ENCODE data around the gene B3GAT1. TPM values are rescaled to one million over a fixed set of nuclear protein-coding genes. Genes with fewer than 3 reads are reported as not detected.

B3GAT1 gene
- total RNA-seq, 1 experiment from 2014 or later: not detected

GRCh38 chr11:134416726-134417125 is 4.7 kb upstream of the B3GAT1 start:
- no TSS peak for BruUV-seq (replicated peaks)
- Histone ChIP-seq H3K4me3 (replicated peaks in 1 of 2; ENCODE audit: low read depth in 1 of 2, low read length in 2 of 2) (no peak overlapping the region), H3K9ac (ENCODE audit: low read length) (no peak overlapping the region), H2AFZ (ENCODE audit: low read depth, low read length, poor library complexity, severe bottlenecking) (no peak overlapping the region), H3K4me1 (ENCODE audit: control insufficient read depth in 1 of 2, insufficient read depth in 2 of 2, low read length in 2 of 2) (no peaks in the 10 kb centered on the region), H3K79me2 (ENCODE audit: insufficient read depth, low read length) (no peaks in the 10 kb centered on the region), H3K9me2 (ENCODE audit: insufficient read depth) (no peaks in the 10 kb centered on the region), H3K36me3 (ENCODE audit: control insufficient read depth in 1 of 2, insufficient read depth in 2 of 2, low read length in 2 of 2) (no peaks in the 10 kb centered on the region), H3K4me2 (ENCODE audit: low read length) (no peak overlapping the region), H3K9me3 (ENCODE audit: control insufficient read depth in 1 of 2, insufficient read depth in 1 of 2, low read depth in 1 of 2, low read length in 2 of 2) (no peaks in the 10 kb centered on the region), H3K27ac (ENCODE audit: low read depth, low read length) (no peak overlapping the region), H3K27me3 (ENCODE audit: insufficient read depth, low read length) (peaks cover 59% of the 10 kb centered on the region), H4K20me1 (ENCODE audit: insufficient read depth) (no peaks in the 10 kb centered on the region)
- no peak for ATAC-seq
- ChIA-PET CTCF (no interaction called here), POLR2A (no interaction called here), RAD21 (ENCODE audit: low non-redundant PET in 1 of 2, low total read pairs in 2 of 2, uncharacterized antibody in 2 of 2, unreplicated experiment in 2 of 2) (no interaction called here)
- TF ChIP-seq ELF1 (IDR thresholded peaks at IDR 0.05; ENCODE audit: borderline replicate concordance, low read depth): no peak
- no peak for TF ChIP-seq TCF7L2 (IDR thresholded peaks at IDR 0.05; ENCODE audit: borderline replicate concordance, extremely low read depth, insufficient read depth, insufficient read length)
- no peak for TF ChIP-seq EGR1 (IDR thresholded peaks at IDR 0.05; ENCODE audit: low read depth)
- TF ChIP-seq SP1 (IDR thresholded peaks at IDR 0.05; ENCODE audit: low read depth): no peak
- no peak for TF ChIP-seq ZNF274 (IDR thresholded peaks at IDR 0.05; ENCODE audit: low read depth, low read length)
- no peak for TF ChIP-seq POLR2A (IDR thresholded peaks at IDR 0.05; ENCODE audit: borderline replicate concordance, extremely low read depth, insufficient read depth, insufficient read length)
- no peak for TF ChIP-seq SIN3A (IDR thresholded peaks at IDR 0.05; ENCODE audit: low read depth)
- TF ChIP-seq EZH2 (IDR thresholded peaks at IDR 0.05): no peak
- no peak for TF ChIP-seq EZH2phosphoT487 (IDR thresholded peaks at IDR 0.05; ENCODE audit: borderline replicate concordance)
- TF ChIP-seq FOSL1 (IDR thresholded peaks at IDR 0.05; ENCODE audit: low read depth): no peak
- TF ChIP-seq, protein P1, sequence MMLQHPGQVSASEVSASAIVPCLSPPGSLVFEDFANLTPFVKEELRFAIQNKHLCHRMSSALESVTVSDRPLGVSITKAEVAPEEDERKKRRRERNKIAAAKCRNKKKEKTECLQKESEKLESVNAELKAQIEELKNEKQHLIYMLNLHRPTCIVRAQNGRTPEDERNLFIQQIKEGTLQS (IDR thresholded peaks at IDR 0.05): no peak
- intact Hi-C loops (cut with micrococcal nuclease): no loop called here
- no peak for DNase-seq (ENCODE audit: low read depth, low spot score)

Data from HCT116 (cell line).